Measurements from ENCODE around the gene CLEC1B. TPM values are rescaled to one million over a fixed set of nuclear protein-coding genes. Genes with fewer than 3 reads are reported as not detected.

CLEC1B gene
- total and polyA plus RNA-seq, 7 donors, result not detected

DNA sequence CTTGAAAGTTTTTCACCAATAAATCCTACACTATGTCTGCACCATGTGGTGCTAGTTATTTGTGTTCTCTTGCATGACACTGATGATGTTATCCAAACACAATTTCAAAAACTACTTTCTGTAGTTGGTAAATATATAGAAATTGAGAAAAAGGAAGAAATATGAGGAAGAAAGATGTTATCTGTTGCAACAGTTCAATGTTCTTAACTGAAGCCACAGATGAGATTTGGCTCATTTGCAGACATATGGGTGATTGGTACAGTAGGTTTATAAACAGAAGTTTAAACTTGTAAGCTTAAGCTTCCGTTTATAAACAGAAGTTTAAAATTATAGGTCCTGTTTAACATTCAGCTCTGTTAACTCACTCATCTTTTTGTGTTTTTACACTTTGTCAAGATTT is 27.7 kb downstream of the CLEC1B start, which contains the start of gene CLEC12A:
TSS of gene CLEC12A (plus strand) at position 229 of the 400 bp plus-strand sequence. CDS start 188 bp downstream, outside the sequence.
- Histone ChIP-seq H3K4me3 (no peak within 1 kb of the TSS), H3K4me1 (no peaks in the 10 kb centered on the region), H3K27ac (no peak within 1 kb of the TSS), H3K36me3 (ENCODE audit: insufficient read depth in 1 of 2, low read depth in 1 of 2) (no peaks in the 10 kb centered on the region), H3K27me3 (ENCODE audit: insufficient read depth in 3 of 3, low read length in 2 of 3) (no peaks in the 10 kb centered on the region), H3K9me3 (no peaks in the 10 kb centered on the region)
- DNase-seq (no peak), ATAC-seq (no peak)
- intact Hi-C loops (cut with DNase I), result no loop called here
- WGBS, 3 donors, result 83 to 85% (median 84%) methylated on average over 1 of the region's 1 CpG
- TF ChIP-seq, protein P1, sequence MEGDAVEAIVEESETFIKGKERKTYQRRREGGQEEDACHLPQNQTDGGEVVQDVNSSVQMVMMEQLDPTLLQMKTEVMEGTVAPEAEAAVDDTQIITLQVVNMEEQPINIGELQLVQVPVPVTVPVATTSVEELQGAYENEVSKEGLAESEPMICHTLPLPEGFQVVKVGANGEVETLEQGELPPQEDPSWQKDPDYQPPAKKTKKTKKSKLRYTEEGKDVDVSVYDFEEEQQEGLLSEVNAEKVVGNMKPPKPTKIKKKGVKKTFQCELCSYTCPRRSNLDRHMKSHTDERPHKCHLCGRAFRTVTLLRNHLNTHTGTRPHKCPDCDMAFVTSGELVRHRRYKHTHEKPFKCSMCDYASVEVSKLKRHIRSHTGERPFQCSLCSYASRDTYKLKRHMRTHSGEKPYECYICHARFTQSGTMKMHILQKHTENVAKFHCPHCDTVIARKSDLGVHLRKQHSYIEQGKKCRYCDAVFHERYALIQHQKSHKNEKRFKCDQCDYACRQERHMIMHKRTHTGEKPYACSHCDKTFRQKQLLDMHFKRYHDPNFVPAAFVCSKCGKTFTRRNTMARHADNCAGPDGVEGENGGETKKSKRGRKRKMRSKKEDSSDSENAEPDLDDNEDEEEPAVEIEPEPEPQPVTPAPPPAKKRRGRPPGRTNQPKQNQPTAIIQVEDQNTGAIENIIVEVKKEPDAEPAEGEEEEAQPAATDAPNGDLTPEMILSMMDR (IDR thresholded peaks at IDR 0.05), result no peak

DNA sequence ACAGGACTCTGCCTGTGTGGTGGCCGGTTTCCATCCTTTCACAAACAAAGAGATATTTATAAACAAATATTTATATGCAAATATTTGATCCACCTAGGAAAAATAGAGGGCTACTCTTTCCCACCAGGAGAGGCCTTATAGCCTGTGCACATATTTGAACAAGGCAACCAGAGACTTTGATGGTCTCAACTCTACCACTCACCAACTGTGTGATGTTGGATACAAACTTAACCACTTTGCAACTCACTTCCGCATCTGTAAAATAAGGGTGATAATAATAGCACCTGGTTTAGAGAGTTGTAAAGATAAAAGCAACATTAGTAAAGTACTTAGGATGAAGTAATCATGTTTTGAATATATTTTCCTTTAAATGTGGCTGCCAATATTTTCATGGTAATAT is 29.2 kb downstream of the CLEC1B start:
- Histone ChIP-seq H3K27me3 (ENCODE audit: insufficient read depth in 3 of 3, low read length in 2 of 3) (no peaks in the 10 kb centered on the region), H3K27ac (no peak overlapping the region), H3K4me3 (no peak overlapping the region), H3K9me3 (no peaks in the 10 kb centered on the region), H3K4me1 (no peaks in the 10 kb centered on the region), H3K36me3 (ENCODE audit: insufficient read depth in 1 of 2, low read depth in 1 of 2) (no peaks in the 10 kb centered on the region)
- TF ChIP-seq, protein P1 (IDR thresholded peaks at IDR 0.05), result no peak
- WGBS, 3 donors, result 84 to 92% (median 90%) methylated on average over 2 of the region's 2 CpGs
- ATAC-seq, result no peak
- intact Hi-C loops (cut with DNase I), result no loop called here
- no peak for DNase-seq

DNA sequence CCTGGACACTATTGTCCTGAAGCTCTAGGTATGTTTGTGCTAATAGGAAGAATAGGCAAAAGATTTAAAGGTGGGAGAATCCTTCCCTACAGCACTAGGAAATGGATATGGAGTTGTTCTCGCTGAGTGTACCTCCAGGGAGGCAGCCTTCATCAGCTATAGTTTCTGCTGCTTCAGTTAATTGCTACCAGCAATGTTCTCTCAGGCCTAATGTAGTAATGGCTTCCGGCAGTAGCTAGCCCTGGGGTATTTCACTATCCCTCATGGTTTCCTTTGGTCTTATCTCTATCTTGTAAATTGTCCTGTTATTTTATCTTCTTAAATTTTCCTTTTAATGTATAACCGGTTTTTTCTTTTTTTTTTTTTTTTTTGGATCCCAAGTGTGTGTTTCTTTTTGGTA is 37.0 kb downstream of the CLEC1B start:
- intact Hi-C loops (cut with DNase I), result loop anchor here in 1 of 2 donors (5.0 kb wide), 1 partner anchor 1320 kb away; no protein-coding TSS in a partner anchor
- Histone ChIP-seq H3K27ac (no peak overlapping the region), H3K27me3 (ENCODE audit: insufficient read depth in 3 of 3, low read length in 2 of 3) (no peaks in the 10 kb centered on the region), H3K9me3 (no peaks in the 10 kb centered on the region), H3K36me3 (ENCODE audit: insufficient read depth in 1 of 2, low read depth in 1 of 2) (no peaks in the 10 kb centered on the region), H3K4me1 (no peaks in the 10 kb centered on the region), H3K4me3 (no peak overlapping the region)
- no peak for ATAC-seq
- TF ChIP-seq, protein P1 (IDR thresholded peaks at IDR 0.05), result no peak
- WGBS, 3 donors, result 75 to 90% (median 77%) methylated on average over 3 of the region's 3 CpGs
- no peak for DNase-seq

DNA sequence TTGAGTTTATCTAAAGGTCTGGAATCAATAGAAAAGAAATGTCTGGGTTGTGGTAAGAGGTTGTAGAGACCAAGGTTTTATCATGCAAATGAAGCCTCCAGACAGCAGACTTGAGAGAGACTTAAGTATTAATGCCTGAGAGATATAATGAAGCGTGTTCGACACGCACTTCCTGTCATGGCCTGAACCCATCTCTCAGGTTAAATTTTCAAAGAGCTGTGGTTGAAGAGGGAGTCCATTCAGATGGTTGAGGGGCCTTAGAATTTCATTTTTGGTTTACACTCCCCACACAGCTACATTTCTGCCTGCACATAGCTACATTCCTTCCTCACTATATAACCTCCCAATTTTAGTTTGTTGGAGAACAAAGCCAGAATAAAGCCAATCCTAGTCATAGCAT is 37.8 kb downstream of the CLEC1B start:
- no peaks in the 10 kb centered on the region for H3K27me3 ChIP-seq (ENCODE audit: insufficient read depth in 3 of 3, low read length in 2 of 3)
- H3K4me1 ChIP-seq, result no peaks in the 10 kb centered on the region
- intact Hi-C loops (cut with DNase I), result loop anchor here in 1 of 2 donors (5.0 kb wide), 1 partner anchor 1321 kb away; no protein-coding TSS in a partner anchor
- TF ChIP-seq, protein P1 (IDR thresholded peaks at IDR 0.05), result no peak
- H3K9me3 ChIP-seq, result no peaks in the 10 kb centered on the region
- ATAC-seq (no peak), DNase-seq (no peak)
- no peak overlapping the region for H3K27ac ChIP-seq
- no peak overlapping the region for H3K4me3 ChIP-seq
- WGBS, 3 donors, result 91 to 96% (median 93%) methylated on average over 3 of the region's 3 CpGs
- no peaks in the 10 kb centered on the region for H3K36me3 ChIP-seq (ENCODE audit: insufficient read depth in 1 of 2, low read depth in 1 of 2)

DNA sequence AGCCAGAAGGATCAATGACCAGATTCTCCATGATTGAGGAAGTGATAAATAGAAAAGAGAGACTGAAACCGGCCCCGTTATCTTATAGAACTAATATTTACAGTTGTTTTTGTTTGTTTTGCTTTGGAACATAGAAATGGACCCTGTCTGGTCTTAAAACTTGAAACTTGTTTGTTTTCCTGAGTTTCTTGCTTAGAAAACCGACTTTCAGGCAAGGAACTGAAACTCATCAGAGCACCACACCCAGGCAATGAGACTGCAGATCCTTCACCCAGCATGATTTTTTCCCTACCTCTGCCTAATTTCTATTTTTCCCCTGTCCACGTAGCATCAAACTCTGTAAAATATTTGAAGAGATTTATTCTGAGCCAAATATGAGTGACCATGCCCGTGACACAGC is 38.3 kb downstream of the CLEC1B start:
- intact Hi-C loops (cut with DNase I), result loop anchor here in 1 of 2 donors (5.0 kb wide), 1 partner anchor 1322 kb away; no protein-coding TSS in a partner anchor
- TF ChIP-seq, protein P1 (IDR thresholded peaks at IDR 0.05), result no peak
- DNase-seq (no peak), ATAC-seq (no peak)
- WGBS, 3 donors, result 74 to 83% (median 81%) methylated on average over 5 of the region's 5 CpGs
- no peaks in the 10 kb centered on the region for H3K36me3 ChIP-seq (ENCODE audit: insufficient read depth in 1 of 2, low read depth in 1 of 2)
- no peaks in the 10 kb centered on the region for H3K9me3 ChIP-seq
- H3K27me3 ChIP-seq (ENCODE audit: insufficient read depth in 3 of 3, low read length in 2 of 3), result no peaks in the 10 kb centered on the region
- no peaks in the 10 kb centered on the region for H3K4me1 ChIP-seq
- no peak overlapping the region for H3K27ac ChIP-seq
- no peak overlapping the region for H3K4me3 ChIP-seq
